HepG2 (cell line): ENCODE data around the gene GPR33. TPM values are rescaled to one million over a fixed set of nuclear protein-coding genes. Genes with fewer than 3 reads are reported as not detected.
A peak's percentile ranks its signal among the peaks of the same experiment; 100 is the strongest.

ENCODE experiments used
- CEBPG ChIP-seq: IDR thresholded peaks from 2 replicates; pipeline ENCODE4 v1.6.1; 2016
- NFIC ChIP-seq: IDR thresholded peaks from 2 replicates; pipeline ENCODE4 v1.6.1; 2012; ENCODE audit warnings: mild to moderate bottlenecking, low read length, inconsistent platforms
- PAF1 ChIP-seq: IDR thresholded peaks from 2 replicates; pipeline ENCODE4 v1.6.1; 2016; ENCODE audit warnings: missing genetic modification reagents, missing compliant biosample characterization
- SAP130 ChIP-seq: IDR thresholded peaks from 2 replicates; pipeline ENCODE4 v1.6.1; 2016; ENCODE audit warnings: low read depth
- ZIK1 ChIP-seq: sonication (generic); formaldehyde crosslinking; IDR thresholded peaks from 2 replicates; pipeline ENCODE4 v1.5.0; 2020; ENCODE audit warnings: mild to moderate bottlenecking, low read depth, missing genetic modification reagents, borderline replicate concordance
- ZNF569 ChIP-seq: sonication (generic); formaldehyde crosslinking; IDR thresholded peaks from 2 replicates; pipeline ENCODE4 v1.5.0; 2020; ENCODE audit warnings: mild to moderate bottlenecking, missing genetic modification reagents, moderate library complexity, borderline replicate concordance
- ZNF614 ChIP-seq: IDR thresholded peaks from 2 replicates; pipeline ENCODE4 v1.6.1; 2018; ENCODE audit warnings: missing biosample characterization, missing genetic modification reagents, inconsistent platforms, borderline replicate concordance
- ZNF652 ChIP-seq: IDR thresholded peaks from 2 replicates; pipeline ENCODE4 v1.6.1; 2016; ENCODE audit warnings: low read depth, borderline replicate concordance
- ZNF878 ChIP-seq: sonication (generic); formaldehyde crosslinking; IDR thresholded peaks from 2 replicates; pipeline ENCODE4 v1.8.1; 2023; ENCODE audit warnings: mild to moderate bottlenecking, missing genetic modification reagents, moderate library complexity
- polyA plus RNA-seq, 8 experiments: library from polyadenylated mRNA; depleted of rRNA in 3 of 8; stranded (reverse) in 7 of 8; unstranded in 1 of 8; fragments of >200 nt; fragmentation: Illumina TruSeq in 4 of 8; extraction: Trizol in 4 of 8; gene quantifications; 2 replicates each; pipeline versions ENCODE4 v1.2.1 to v1.2.3, GENCODE V29; 2011 to 2016; ENCODE audit warnings: low read depth in 4 of 8, missing spikeins in 1 of 8, mixed read lengths in 1 of 8; ENCODE audit not compliant: insufficient read depth in 1 of 8
- total RNA-seq, 5 experiments: library from RNA; depleted of rRNA; stranded (reverse); fragments of >200 nt; fragmentation: Illumina TruSeq; extraction: Trizol; gene quantifications; 2 replicates each; pipeline ENCODE4 v1.2.3, GENCODE V29; 2016; ENCODE audit warnings: low read depth in 1 of 5
- TF ChIP-seq, protein P1 (sequence below): sonication (generic); formaldehyde crosslinking; IDR thresholded peaks from 2 replicates; pipeline ENCODE4 v1.4.0; 2020; ENCODE audit warnings: mild to moderate bottlenecking, missing genetic modification reagents, borderline replicate concordance
- TF ChIP-seq, protein P2 (sequence below), 2 experiments: fragments of 450-650 bp in 1 of 2; sonication (generic) in 1 of 2; formaldehyde crosslinking in 1 of 2; IDR thresholded peaks; 2 replicates each; pipeline versions ENCODE4 v1.6.1 to v1.8.0; 2016 to 2022; ENCODE audit warnings: antibody characterized with exemption in 1 of 2, mild to moderate bottlenecking in 1 of 2, missing genetic modification reagents in 1 of 2
- TF ChIP-seq, protein P3 (sequence below): sonication (generic); formaldehyde crosslinking; IDR thresholded peaks from 2 replicates; pipeline ENCODE4 v1.4.0; 2020; ENCODE audit warnings: missing genetic modification reagents; ENCODE audit errors: not compliant biosample characterization
- TF ChIP-seq, protein P4 (sequence below): IDR thresholded peaks from 2 replicates; pipeline ENCODE4 v1.6.1; 2016; ENCODE audit warnings: low read depth, borderline replicate concordance

GPR33 gene
- total and polyA plus RNA-seq, 2 of the 13 experiments (the other 11 are each of a cell fraction or from before 2014, with no cell fraction given): not detected

DNA sequence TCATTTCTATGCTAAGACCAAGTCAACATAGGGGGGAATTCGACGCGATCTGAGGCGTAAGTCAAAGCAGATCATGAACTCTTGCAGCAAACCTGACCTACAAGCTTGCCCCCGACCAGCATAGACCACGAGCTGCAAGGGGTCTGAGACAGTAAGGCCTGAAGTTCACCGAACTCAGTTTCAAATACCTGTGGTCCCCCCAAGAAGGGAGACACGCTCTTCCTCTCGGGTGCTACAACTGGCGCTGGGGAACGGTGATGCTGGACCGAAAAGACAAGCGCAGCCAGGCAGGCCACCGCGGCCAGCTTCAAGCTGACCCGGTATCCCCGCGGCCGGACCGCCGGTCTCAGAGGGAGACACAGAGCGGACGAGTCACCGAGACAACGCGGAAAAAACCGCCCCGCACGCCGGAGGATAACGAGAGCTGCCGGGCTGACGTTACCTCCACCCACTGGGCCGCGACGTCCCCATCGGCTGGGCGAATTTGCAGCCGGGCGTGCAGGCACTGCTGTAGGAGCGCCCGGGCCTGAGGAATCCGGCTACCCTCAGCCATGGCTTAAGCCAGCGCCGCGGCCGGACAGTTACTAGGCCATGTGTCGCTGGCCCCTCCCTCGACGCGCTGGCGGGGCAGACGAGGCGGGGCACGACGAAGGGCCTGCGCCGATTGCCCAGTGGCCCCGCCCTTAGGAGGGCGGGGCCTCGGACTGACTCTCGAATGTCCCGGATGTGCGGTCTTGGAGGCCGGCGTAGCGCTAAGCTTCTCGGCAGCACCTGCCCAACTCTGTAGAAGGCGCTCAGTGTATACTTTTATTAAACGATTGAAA lies 30.8 kb downstream of the GPR33 start, which contains the start of gene DTD2 (continued):
- TF ChIP-seq, protein P1, sequence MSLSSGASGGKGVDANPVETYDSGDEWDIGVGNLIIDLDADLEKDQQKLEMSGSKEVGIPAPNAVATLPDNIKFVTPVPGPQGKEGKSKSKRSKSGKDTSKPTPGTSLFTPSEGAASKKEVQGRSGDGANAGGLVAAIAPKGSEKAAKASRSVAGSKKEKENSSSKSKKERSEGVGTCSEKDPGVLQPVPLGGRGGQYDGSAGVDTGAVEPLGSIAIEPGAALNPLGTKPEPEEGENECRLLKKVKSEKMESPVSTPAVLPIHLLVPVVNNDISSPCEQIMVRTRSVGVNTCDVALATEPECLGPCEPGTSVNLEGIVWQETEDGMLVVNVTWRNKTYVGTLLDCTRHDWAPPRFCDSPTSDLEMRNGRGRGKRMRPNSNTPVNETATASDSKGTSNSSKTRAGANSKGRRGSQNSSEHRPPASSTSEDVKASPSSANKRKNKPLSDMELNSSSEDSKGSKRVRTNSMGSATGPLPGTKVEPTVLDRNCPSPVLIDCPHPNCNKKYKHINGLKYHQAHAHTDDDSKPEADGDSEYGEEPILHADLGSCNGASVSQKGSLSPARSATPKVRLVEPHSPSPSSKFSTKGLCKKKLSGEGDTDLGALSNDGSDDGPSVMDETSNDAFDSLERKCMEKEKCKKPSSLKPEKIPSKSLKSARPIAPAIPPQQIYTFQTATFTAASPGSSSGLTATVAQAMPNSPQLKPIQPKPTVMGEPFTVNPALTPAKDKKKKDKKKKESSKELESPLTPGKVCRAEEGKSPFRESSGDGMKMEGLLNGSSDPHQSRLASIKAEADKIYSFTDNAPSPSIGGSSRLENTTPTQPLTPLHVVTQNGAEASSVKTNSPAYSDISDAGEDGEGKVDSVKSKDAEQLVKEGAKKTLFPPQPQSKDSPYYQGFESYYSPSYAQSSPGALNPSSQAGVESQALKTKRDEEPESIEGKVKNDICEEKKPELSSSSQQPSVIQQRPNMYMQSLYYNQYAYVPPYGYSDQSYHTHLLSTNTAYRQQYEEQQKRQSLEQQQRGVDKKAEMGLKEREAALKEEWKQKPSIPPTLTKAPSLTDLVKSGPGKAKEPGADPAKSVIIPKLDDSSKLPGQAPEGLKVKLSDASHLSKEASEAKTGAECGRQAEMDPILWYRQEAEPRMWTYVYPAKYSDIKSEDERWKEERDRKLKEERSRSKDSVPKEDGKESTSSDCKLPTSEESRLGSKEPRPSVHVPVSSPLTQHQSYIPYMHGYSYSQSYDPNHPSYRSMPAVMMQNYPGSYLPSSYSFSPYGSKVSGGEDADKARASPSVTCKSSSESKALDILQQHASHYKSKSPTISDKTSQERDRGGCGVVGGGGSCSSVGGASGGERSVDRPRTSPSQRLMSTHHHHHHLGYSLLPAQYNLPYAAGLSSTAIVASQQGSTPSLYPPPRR (CRISPR knock-in tag): peak; percentile 96
- TF ChIP-seq PAF1 (CRISPR knock-in tag) (no peak; the same call in 1 of the 2 replicates), NFIC (peak; percentile 40; the same call in 1 of the 2 replicates), SAP130 (CRISPR knock-in tag) (peak; percentile 99), ZNF652 (CRISPR knock-in tag) (peak; percentile 64; the same call in 1 of the 2 replicates), CEBPG (CRISPR knock-in tag) (peak; percentile 79), ZIK1 (CRISPR knock-in tag) (peak; percentile 99), ZNF878 (CRISPR knock-in tag) (peak; percentile 99), ZNF614 (CRISPR knock-in tag) (peak; percentile 99), ZNF569 (CRISPR knock-in tag) (peak; percentile 100)
- TF ChIP-seq, protein P2, sequence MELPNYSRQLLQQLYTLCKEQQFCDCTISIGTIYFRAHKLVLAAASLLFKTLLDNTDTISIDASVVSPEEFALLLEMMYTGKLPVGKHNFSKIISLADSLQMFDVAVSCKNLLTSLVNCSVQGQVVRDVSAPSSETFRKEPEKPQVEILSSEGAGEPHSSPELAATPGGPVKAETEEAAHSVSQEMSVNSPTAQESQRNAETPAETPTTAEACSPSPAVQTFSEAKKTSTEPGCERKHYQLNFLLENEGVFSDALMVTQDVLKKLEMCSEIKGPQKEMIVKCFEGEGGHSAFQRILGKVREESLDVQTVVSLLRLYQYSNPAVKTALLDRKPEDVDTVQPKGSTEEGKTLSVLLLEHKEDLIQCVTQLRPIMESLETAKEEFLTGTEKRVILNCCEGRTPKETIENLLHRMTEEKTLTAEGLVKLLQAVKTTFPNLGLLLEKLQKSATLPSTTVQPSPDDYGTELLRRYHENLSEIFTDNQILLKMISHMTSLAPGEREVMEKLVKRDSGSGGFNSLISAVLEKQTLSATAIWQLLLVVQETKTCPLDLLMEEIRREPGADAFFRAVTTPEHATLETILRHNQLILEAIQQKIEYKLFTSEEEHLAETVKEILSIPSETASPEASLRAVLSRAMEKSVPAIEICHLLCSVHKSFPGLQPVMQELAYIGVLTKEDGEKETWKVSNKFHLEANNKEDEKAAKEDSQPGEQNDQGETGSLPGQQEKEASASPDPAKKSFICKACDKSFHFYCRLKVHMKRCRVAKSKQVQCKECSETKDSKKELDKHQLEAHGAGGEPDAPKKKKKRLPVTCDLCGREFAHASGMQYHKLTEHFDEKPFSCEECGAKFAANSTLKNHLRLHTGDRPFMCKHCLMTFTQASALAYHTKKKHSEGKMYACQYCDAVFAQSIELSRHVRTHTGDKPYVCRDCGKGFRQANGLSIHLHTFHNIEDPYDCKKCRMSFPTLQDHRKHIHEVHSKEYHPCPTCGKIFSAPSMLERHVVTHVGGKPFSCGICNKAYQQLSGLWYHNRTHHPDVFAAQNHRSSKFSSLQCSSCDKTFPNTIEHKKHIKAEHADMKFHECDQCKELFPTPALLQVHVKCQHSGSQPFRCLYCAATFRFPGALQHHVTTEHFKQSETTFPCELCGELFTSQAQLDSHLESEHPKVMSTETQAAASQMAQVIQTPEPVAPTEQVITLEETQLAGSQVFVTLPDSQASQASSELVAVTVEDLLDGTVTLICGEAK (IDR thresholded peaks at IDR 0.05): no peak
- TF ChIP-seq, protein P2 (CRISPR knock-in tag; IDR thresholded peaks at IDR 0.05): peak; percentile 97
- TF ChIP-seq, protein P3, sequence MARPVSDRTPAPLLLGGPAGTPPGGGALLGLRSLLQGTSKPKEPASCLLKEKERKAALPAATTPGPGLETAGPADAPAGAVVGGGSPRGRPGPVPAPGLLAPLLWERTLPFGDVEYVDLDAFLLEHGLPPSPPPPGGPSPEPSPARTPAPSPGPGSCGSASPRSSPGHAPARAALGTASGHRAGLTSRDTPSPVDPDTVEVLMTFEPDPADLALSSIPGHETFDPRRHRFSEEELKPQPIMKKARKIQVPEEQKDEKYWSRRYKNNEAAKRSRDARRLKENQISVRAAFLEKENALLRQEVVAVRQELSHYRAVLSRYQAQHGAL (CRISPR knock-in tag): peak; percentile 99
- TF ChIP-seq, protein P4, sequence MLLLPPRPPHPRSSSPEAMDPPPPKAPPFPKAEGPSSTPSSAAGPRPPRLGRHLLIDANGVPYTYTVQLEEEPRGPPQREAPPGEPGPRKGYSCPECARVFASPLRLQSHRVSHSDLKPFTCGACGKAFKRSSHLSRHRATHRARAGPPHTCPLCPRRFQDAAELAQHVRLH (CRISPR knock-in tag): peak; percentile 100
